HepG2 (cell line): Measurements from ENCODE around the gene CACNA1H. TPM values are rescaled to one million over a fixed set of nuclear protein-coding genes. Genes with fewer than 3 reads are reported as not detected.

Experiments
- CEBPZ ChIP-seq: IDR thresholded peaks from 2 replicates; pipeline ENCODE4 v1.6.1; 2012; ENCODE audit warnings: low read length, improper control_type of control experiment
- CENPX ChIP-seq: sonication (generic); formaldehyde crosslinking; IDR thresholded peaks from 2 replicates; pipeline ENCODE4 v1.9.0; 2021; ENCODE audit warnings: mild to moderate bottlenecking, missing genetic modification reagents, moderate library complexity
- CREB1 ChIP-seq, 2 experiments: fragments of 450-650 bp in 1 of 2; IDR thresholded peaks; 2 replicates each; pipeline ENCODE4 v1.6.1; 2016 to 2017; ENCODE audit warnings: control low read depth in 1 of 2, mild to moderate bottlenecking in 1 of 2, missing compliant biosample characterization in 1 of 2, missing genetic modification characterization in 1 of 2
- DNMT1 ChIP-seq: sonication (generic); formaldehyde crosslinking; IDR thresholded peaks from 2 replicates; pipeline ENCODE4 v1.5.1; 2020; ENCODE audit warnings: mild to moderate bottlenecking, missing genetic modification reagents
- PLRG1 ChIP-seq: fragments of 450-650 bp; conservative IDR thresholded peaks from 2 replicates; pipeline ENCODE4 v1.6.1; 2016
- SP2 ChIP-seq: sonication (generic); formaldehyde crosslinking; IDR thresholded peaks from 2 replicates; pipeline ENCODE4 v1.5.1; 2020; ENCODE audit warnings: mild to moderate bottlenecking, missing genetic modification reagents
- TEF ChIP-seq: sonication (generic); formaldehyde crosslinking; IDR thresholded peaks from 2 replicates; pipeline ENCODE4 v1.5.0; 2020; ENCODE audit warnings: missing genetic modification reagents
- TSC22D2 ChIP-seq: sonication (generic); formaldehyde crosslinking; IDR thresholded peaks from 2 replicates; pipeline ENCODE4 v1.5.1; 2020; ENCODE audit warnings: missing genetic modification reagents, mild to moderate bottlenecking, borderline replicate concordance
- ZNF510 ChIP-seq: sonication (generic); formaldehyde crosslinking; IDR thresholded peaks from 2 replicates; pipeline ENCODE4 v1.4.0; 2020; ENCODE audit warnings: low read depth, mild to moderate bottlenecking, missing genetic modification reagents
- ZNF589 ChIP-seq: sonication (generic); formaldehyde crosslinking; conservative IDR thresholded peaks from 2 replicates; pipeline ENCODE4 v1.8.0; 2022; ENCODE audit warnings: mild to moderate bottlenecking, moderate library complexity, missing genetic modification reagents
- polyA plus RNA-seq, 8 experiments: library from polyadenylated mRNA; depleted of rRNA in 3 of 8; stranded (reverse) in 7 of 8; unstranded in 1 of 8; fragments of >200 nt; fragmentation: Illumina TruSeq in 4 of 8; extraction: Trizol in 4 of 8; gene quantifications; 2 replicates each; pipeline versions ENCODE4 v1.2.1 to v1.2.3, GENCODE V29; 2011 to 2016; ENCODE audit warnings: low read depth in 4 of 8, missing spikeins in 1 of 8, mixed read lengths in 1 of 8; ENCODE audit not compliant: insufficient read depth in 1 of 8
- total RNA-seq, 5 experiments: library from RNA; depleted of rRNA; stranded (reverse); fragments of >200 nt; fragmentation: Illumina TruSeq; extraction: Trizol; gene quantifications; 2 replicates each; pipeline ENCODE4 v1.2.3, GENCODE V29; 2016; ENCODE audit warnings: low read depth in 1 of 5

The CACNA1H gene
- total and polyA plus RNA-seq, 2 of the 13 experiments (the other 11 are each of a cell fraction or from before 2014, with no cell fraction given), result 0.40 to 1.8 TPM

- TF ChIP-seq PLRG1 (no peak), CREB1 (IDR thresholded peaks at IDR 0.05) (peak; percentile 86), CREB1 (CRISPR knock-in tag; IDR thresholded peaks at IDR 0.05) (no peak), CENPX (CRISPR knock-in tag) (no peak), TEF (no peak), DNMT1 (no peak), ZNF510 (CRISPR knock-in tag) (no peak), ZNF589 (no peak; the same call in 1 of the 2 replicates), CEBPZ (no peak), TSC22D2 (CRISPR knock-in tag) (no peak), SP2 (CRISPR knock-in tag) (no peak)
- TF ChIP-seq, all 625 proteins: peak for 85
Observed at GRCh38 chr16:1137604-1138003, 15.3 kb upstream of the CACNA1H start (continued).
